NOMO-1 treated with dmso at 0.1 percent for 144 hours (cell line): Measurements from ENCODE around the gene DHRS4.
"Not testable (repeated sequence)": the region's sequence is repeated elsewhere in the genome, so short reads cannot be mapped to it uniquely, and the experiment has no call there.

Experiments used
- DNase-seq: peaks from one replicate; lab custom pipeline; 2025; ENCODE audit not compliant: unreplicated experiment; lab: John Stamatoyannopoulos, UW

The DHRS4 gene

GRCh38 chr14:23981951-23982813 lies 28.6 kb downstream of the DHRS4 start:
- not testable (repeated sequence) for DNase-seq

GRCh38 chr14:23984891-23985602 lies 31.5 kb downstream of the DHRS4 start:
- DNase-seq, result no peak

- not testable (repeated sequence) for DNase-seq
Observed at GRCh38 chr14:23988223-23988606, 34.6 kb downstream of the DHRS4 start.

GRCh38 chr14:23988607-23989363 lies 35.2 kb downstream of the DHRS4 start, which contains the start of gene DHRS4L2:
DHRS4L2 (plus strand) TSS chr14:23988929; CDS start chr14:23988948, 19 bp downstream.
- DNase-seq, result peak; percentile 92

GRCh38 chr14:23989734-23990445 lies 36.3 kb downstream of the DHRS4 start:
- DNase-seq, result not testable (repeated sequence)

- DNase-seq, result not testable (repeated sequence)
Observed at GRCh38 chr14:23990961-23991360, 37.4 kb downstream of the DHRS4 start.

- not testable (repeated sequence) for DNase-seq
Observed at GRCh38 chr14:23993042-23993441, 39.5 kb downstream of the DHRS4 start.

GRCh38 chr14:23996009-23996408 lies 42.4 kb downstream of the DHRS4 start:
- DNase-seq, result not testable (repeated sequence)

- not testable (repeated sequence) for DNase-seq
Observed at GRCh38 chr14:23996825-23997224, 43.3 kb downstream of the DHRS4 start.

GRCh38 chr14:23999640-24000039 lies 46.1 kb downstream of the DHRS4 start:
- not testable (repeated sequence) for DNase-seq

GRCh38 chr14:24001078-24001477 lies 47.5 kb downstream of the DHRS4 start:
- DNase-seq, result not testable (repeated sequence)

GRCh38 chr14:24001679-24002078 lies 48.1 kb downstream of the DHRS4 start:
- peak; percentile 57 for DNase-seq

- not testable (repeated sequence) for DNase-seq
Observed at GRCh38 chr14:24006471-24006816, 52.9 kb downstream of the DHRS4 start.

- DNase-seq, result not testable (repeated sequence)
Observed at GRCh38 chr14:24006817-24007652, 53.5 kb downstream of the DHRS4 start.

GRCh38 chr14:24011051-24011450 lies 57.5 kb downstream of the DHRS4 start:
- DNase-seq, result no peak

- DNase-seq, result not testable (repeated sequence)
Observed at GRCh38 chr14:24012726-24013273, 59.2 kb downstream of the DHRS4 start.

GRCh38 chr14:24013654-24014514 lies 60.3 kb downstream of the DHRS4 start:
- peak; percentile 7 for DNase-seq

- DNase-seq, result not testable (repeated sequence)
Observed at GRCh38 chr14:24015745-24016144, 62.2 kb downstream of the DHRS4 start.
